A549 (cell line): ENCODE results near the gene ZNF821. TPM values are rescaled to one million over a fixed set of nuclear protein-coding genes. Genes with fewer than 3 reads are reported as not detected.

Source experiments
- ATAC-seq, 2 experiments: fragments of 200-7000 bp in 1 of 2; fragments of >200 bp in 1 of 2; cut with Nextera tagmentation in 1 of 2; cut with Tn5 transposase in 1 of 2; 3 replicates each; pipeline versions ENCODE4 v1.8.0 to v1.9.1; 2018 to 2020; ENCODE audit warnings: mild to moderate bottlenecking in 1 of 2, moderate library complexity in 1 of 2
- CTCF ChIA-PET: fragments of 300-600 bp; sonication (Branson Sonifier 250); formaldehyde crosslinking; extraction: SDS; loops from one replicate; lab custom pipeline; 2021; ENCODE audit warnings: antibody characterized with exemption, inconsistent platforms; lab: Yijun Ruan, JAX
- POLR2A ChIA-PET: fragments of 350-600 bp; formaldehyde crosslinking; extraction: SDS; loops from one replicate; lab custom pipeline; 2021; ENCODE audit warnings: antibody characterized with exemption, inconsistent platforms; lab: Yijun Ruan, JAX
- DNase-seq, 2 experiments: peaks; one replicate each; pipeline versions ENCODE4 v3.0.0 to v3.0.0-alpha.2; 2011 to 2016; ENCODE audit warnings: low read depth in 1 of 2, low spot score in 1 of 2
- FAIRE-seq: peaks from 2 replicates; lab custom pipeline; 2011; peaks lifted over from hg19 to GRCh38; lab: Jason Lieb, UNC
- H3K27ac ChIP-seq, 2 experiments: fragments of >200 bp; sonication (Bioruptor Twin); formaldehyde crosslinking; 3 replicates each; pipeline ENCODE4 v1.5.1; 2016 to 2017
- H3K4me1 ChIP-seq: fragments of >200 bp; sonication (Bioruptor Twin); formaldehyde crosslinking; 3 replicates; pipeline ENCODE4 v1.6.1; 2016
- H3K4me2 ChIP-seq: fragments of >200 bp; sonication (Bioruptor Twin); formaldehyde crosslinking; 3 replicates; pipeline ENCODE4 v1.6.1; 2016
- H3K4me3 ChIP-seq: fragments of >200 bp; sonication (Bioruptor Twin); formaldehyde crosslinking; 3 replicates; pipeline ENCODE4 v1.5.1; 2016
- H3K9me3 ChIP-seq: fragments of >200 bp; sonication (Bioruptor Twin); formaldehyde crosslinking; 3 replicates; pipeline ENCODE4 v1.6.1; 2016
- ATOH8 ChIP-seq: fragments of 250-450 bp; sonication (Bioruptor Pico); IDR thresholded peaks from 2 replicates; pipeline ENCODE4 v1.5.0; 2020; ENCODE audit warnings: low read depth, mild to moderate bottlenecking, moderate library complexity
- BCL3 ChIP-seq: fragments of >200 bp; sonication (Bioruptor Twin); formaldehyde crosslinking; IDR thresholded peaks from 3 replicates; pipeline ENCODE4 v1.6.1; 2016
- CBX2 ChIP-seq: fragments of 200-600 bp; sonication (generic); IDR thresholded peaks from 2 replicates; pipeline ENCODE4 v1.6.1; 2016; ENCODE audit warnings: low read depth, mild to moderate bottlenecking, borderline replicate concordance
- CEBPB ChIP-seq, 2 experiments: fragments of >200 bp in 1 of 2; sonication (Bioruptor Twin) in 1 of 2; formaldehyde crosslinking in 1 of 2; IDR thresholded peaks; 2 replicates each; pipeline ENCODE4 v1.6.1; 2012 to 2016
- CHD4 ChIP-seq: fragments of 200-600 bp; sonication (generic); IDR thresholded peaks from 2 replicates; pipeline ENCODE4 v1.6.1; 2016; ENCODE audit warnings: antibody characterized with exemption, mild to moderate bottlenecking, borderline replicate concordance
- E2F6 ChIP-seq: IDR thresholded peaks from 2 replicates; pipeline ENCODE4 v1.6.1; 2012; ENCODE audit warnings: low read depth, borderline replicate concordance
- EHF ChIP-seq: fragments of 250-450 bp; sonication (Bioruptor Pico); IDR thresholded peaks from 2 replicates; pipeline ENCODE4 v1.5.0; 2020; ENCODE audit warnings: mild to moderate bottlenecking
- EHMT2 ChIP-seq: fragments of 200-600 bp; sonication (generic); IDR thresholded peaks from 2 replicates; pipeline ENCODE4 v1.6.1; 2016; ENCODE audit warnings: antibody characterized with exemption, low read depth, mild to moderate bottlenecking, moderate library complexity
- ELK1 ChIP-seq: fragments of 150-350 bp; IDR thresholded peaks from 2 replicates; pipeline ENCODE4 v1.6.1; 2014; ENCODE audit warnings: low read depth, mild to moderate bottlenecking, low read length
- ESRRA ChIP-seq: fragments of 150-350 bp; IDR thresholded peaks from 2 replicates; pipeline ENCODE4 v1.6.1; 2014; ENCODE audit warnings: mild to moderate bottlenecking, low read length, borderline replicate concordance
- FOSL2 ChIP-seq, 2 experiments: fragments of 450-650 bp in 1 of 2; fragments of >200 bp in 1 of 2; sonication (Bioruptor Twin) in 1 of 2; formaldehyde crosslinking; IDR thresholded peaks; 2 replicates each; pipeline versions ENCODE4 v1.5.0 to v1.6.1; 2016 to 2020; ENCODE audit warnings: mild to moderate bottlenecking in 1 of 2, moderate library complexity in 1 of 2
- GATA3 ChIP-seq: IDR thresholded peaks from 2 replicates; pipeline ENCODE4 v1.6.1; 2012; ENCODE audit warnings: borderline replicate concordance
- HES2 ChIP-seq: fragments of >200 bp; sonication (Bioruptor Twin); formaldehyde crosslinking; IDR thresholded peaks from 2 replicates; pipeline ENCODE4 v1.6.1; 2016
- HEYL ChIP-seq: fragments of 250-450 bp; sonication (Bioruptor Pico); IDR thresholded peaks from 2 replicates; pipeline ENCODE4 v1.8.0; 2021; ENCODE audit warnings: mild to moderate bottlenecking, moderate library complexity
- JUNB ChIP-seq: fragments of >200 bp; sonication (Bioruptor Twin); formaldehyde crosslinking; IDR thresholded peaks from 2 replicates; pipeline ENCODE4 v1.6.1; 2016
- KDM5A ChIP-seq: fragments of 200-600 bp; sonication (generic); IDR thresholded peaks from 2 replicates; pipeline ENCODE4 v1.6.1; 2016; ENCODE audit warnings: antibody characterized with exemption, mild to moderate bottlenecking
- MAFK ChIP-seq: fragments of 450-650 bp; IDR thresholded peaks from 2 replicates; pipeline ENCODE4 v1.6.1; 2014; ENCODE audit not compliant: partially characterized antibody
- MAX ChIP-seq: IDR thresholded peaks from 2 replicates; pipeline ENCODE4 v1.6.1; 2012
- MYC ChIP-seq: IDR thresholded peaks from 2 replicates; pipeline ENCODE4 v1.6.1; 2012; ENCODE audit warnings: mild to moderate bottlenecking, inconsistent platforms, low read length, improper control_type of control experiment, borderline replicate concordance
- NFE2L2 ChIP-seq: fragments of 150-350 bp; conservative IDR thresholded peaks from 2 replicates; pipeline ENCODE4 v1.6.1; 2014; ENCODE audit warnings: low read length
- NR3C1 ChIP-seq: fragments of >200 bp; sonication (Bioruptor Twin); formaldehyde crosslinking; IDR thresholded peaks from 3 replicates; pipeline ENCODE4 v1.6.1; 2017
- PBX3 ChIP-seq: IDR thresholded peaks from 2 replicates; pipeline ENCODE4 v1.6.1; 2012
- POLR2A ChIP-seq: IDR thresholded peaks from 2 replicates; pipeline ENCODE4 v1.6.1; 2012; ENCODE audit warnings: mild to moderate bottlenecking, low read length
- POLR2AphosphoS2 ChIP-seq: conservative IDR thresholded peaks from 2 replicates; pipeline ENCODE4 v1.6.1; 2012; ENCODE audit warnings: low read length, improper control_type of control experiment, inconsistent platforms
- RAD21 ChIP-seq, 2 experiments: fragments of >200 bp in 1 of 2; sonication (Bioruptor Twin) in 1 of 2; formaldehyde crosslinking in 1 of 2; IDR thresholded peaks in 1 of 2; conservative IDR thresholded peaks in 1 of 2; 2 replicates in 1 of 2; 3 replicates in 1 of 2; pipeline ENCODE4 v1.6.1; 2012 to 2018; ENCODE audit warnings: inconsistent platforms in 1 of 2
- RARB ChIP-seq: fragments of 250-450 bp; sonication (Bioruptor Pico); IDR thresholded peaks from 2 replicates; pipeline ENCODE4 v1.8.0; 2021; ENCODE audit warnings: mild to moderate bottlenecking, moderate library complexity
- RCOR1 ChIP-seq: fragments of 150-350 bp; IDR thresholded peaks from 2 replicates; pipeline ENCODE4 v1.6.1; 2014; ENCODE audit warnings: antibody characterized with exemption, low read length, low read depth
- RFX5 ChIP-seq: fragments of 450-650 bp; IDR thresholded peaks from 2 replicates; pipeline ENCODE4 v1.7.1; 2014; ENCODE audit warnings: antibody characterized with exemption, mild to moderate bottlenecking, moderate library complexity
- RNF2 ChIP-seq: fragments of 200-600 bp; sonication (generic); IDR thresholded peaks from 2 replicates; pipeline ENCODE4 v1.6.1; 2016; ENCODE audit warnings: low read depth, mild to moderate bottlenecking, antibody characterized with exemption, moderate library complexity, borderline replicate concordance
- SREBF2 ChIP-seq: fragments of 450-650 bp; IDR thresholded peaks from 2 replicates; pipeline ENCODE4 v1.6.1; 2014; ENCODE audit warnings: mild to moderate bottlenecking, moderate library complexity
- TFCP2L1 ChIP-seq: fragments of 250-450 bp; sonication (Bioruptor Pico); IDR thresholded peaks from 2 replicates; pipeline ENCODE4 v1.5.0; 2021; ENCODE audit warnings: mild to moderate bottlenecking
- TP53 ChIP-seq: fragments of 250-450 bp; sonication (Bioruptor Pico); IDR thresholded peaks from 2 replicates; pipeline ENCODE4 v1.5.0; 2021; ENCODE audit warnings: mild to moderate bottlenecking, moderate library complexity
- USF2 ChIP-seq: fragments of 450-650 bp; IDR thresholded peaks from 2 replicates; pipeline ENCODE4 v1.6.1; 2014; ENCODE audit warnings: antibody characterized with exemption
- ZFP36 ChIP-seq: fragments of 450-650 bp; IDR thresholded peaks from 2 replicates; pipeline ENCODE4 v1.6.1; 2014; ENCODE audit warnings: borderline replicate concordance; ENCODE audit not compliant: partially characterized antibody
- ZNF302 ChIP-seq: fragments of 250-450 bp; sonication (Bioruptor Pico); IDR thresholded peaks from 2 replicates; pipeline ENCODE4 v1.9.0; 2021; ENCODE audit warnings: inconsistent platforms, mild to moderate bottlenecking, moderate library complexity
- WGBS: methylation state at CpG from one replicate; pipeline ENCODE4 v1.1.6; 2017; ENCODE audit errors: missing lambda C conversion rate; 5-methylcytosine and 5-hydroxymethylcytosine counted together
- polyA plus RNA-seq, 4 experiments: library from polyadenylated mRNA; depleted of rRNA in 3 of 4; stranded (reverse); fragments of >200 nt; fragmentation: RNase III in 1 of 4; extraction: RNeasy Plus Mini Kit Qiagen cat#74134 plus additional on column Dnase treatment in 1 of 4; gene quantifications; 2 replicates in 3 of 4; 3 replicates in 1 of 4; pipeline ENCODE4 v1.2.3, GENCODE V29; 2011 to 2017

ZNF821 gene
- polyA plus RNA-seq, 2 of the 4 experiments (the other 2 are of a cell fraction), result 3.8 to 4.5 TPM

- CTCF ChIA-PET, result interaction anchor here (1.2 kb wide), 1 partner anchor 116 kb away, joined by 3 read pairs; no protein-coding TSS in a partner anchor
- Histone ChIP-seq H3K9me3 (no peaks in the 10 kb centered on the region), H3K27ac (peak within 1 kb of the TSS; percentile 96 to 99), H3K4me2 (peak within 1 kb of the TSS; percentile 99), H3K4me1 (peaks cover 7% of the 10 kb centered on the region), H3K4me3 (peak within 1 kb of the TSS; percentile 99)
- WGBS, result under 1% methylated on average over 19 of the region's 62 CpGs
- FAIRE-seq (no peak), ATAC-seq (peak; percentile 97), DNase-seq (peak; percentile 94 to 97)
- POLR2A ChIA-PET, result interaction anchor here (1.0 to 1.5 kb wide), 2 partner anchors 37 to 49 kb away, joined by 4 to 5 read pairs; partner anchors contain the start of gene AP1G1
- TF ChIP-seq RAD21 (conservative IDR thresholded peaks at IDR 0.05 in 1 of 2, IDR thresholded peaks at IDR 0.05 in 1 of 2), result peak in 1 of 2 experiments; percentile 29; a peak in 1 of 5 replicates
- no peak for TF ChIP-seq NFE2L2
- no peak for TF ChIP-seq CHD4
- no peak for TF ChIP-seq JUNB
- peak; percentile 92 for TF ChIP-seq POLR2A
- no peak for TF ChIP-seq ZNF302 (CRISPR knock-in tag)
- peak; percentile 53 to 83; a peak in 2 of 4 replicates for TF ChIP-seq CEBPB (IDR thresholded peaks at IDR 0.05)
- TF ChIP-seq TFCP2L1, result no peak
- no peak for TF ChIP-seq SREBF2
- no peak for TF ChIP-seq GATA3
- TF ChIP-seq ZFP36, result no peak
- TF ChIP-seq RARB (CRISPR knock-in tag), result peak; percentile 31; the same call in 1 of the 2 replicates
- no peak for TF ChIP-seq EHF
- no peak for TF ChIP-seq EHMT2
- TF ChIP-seq KDM5A, result peak; percentile 75
- no peak for TF ChIP-seq HES2
- TF ChIP-seq E2F6, result no peak
- TF ChIP-seq MAFK, result no peak
- TF ChIP-seq BCL3, result peak; percentile 88
- 0 out of 2 replicates have a peak, but pooled peaks have one; percentile 55 for TF ChIP-seq MYC
- no peak for TF ChIP-seq NR3C1
- TF ChIP-seq USF2, result peak; percentile 76
- TF ChIP-seq TP53 (CRISPR knock-in tag), result no peak
- peak; percentile 67 for TF ChIP-seq MAX
- TF ChIP-seq CBX2, result no peak
- no peak for TF ChIP-seq HEYL (CRISPR knock-in tag)
- no peak for TF ChIP-seq ATOH8
- TF ChIP-seq RFX5, result no peak
- TF ChIP-seq ESRRA, result no peak
- no peak for TF ChIP-seq ELK1
- TF ChIP-seq RNF2, result no peak
- no peak for TF ChIP-seq RCOR1
- 0 out of 2 replicates have a peak, but pooled peaks have one; percentile 20 for TF ChIP-seq PBX3
- TF ChIP-seq FOSL2 (IDR thresholded peaks at IDR 0.05), result no peak
- peak; percentile 43; the same call in 1 of the 2 replicates for TF ChIP-seq FOSL2 (CRISPR knock-in tag; IDR thresholded peaks at IDR 0.05)
- TF ChIP-seq POLR2AphosphoS2, result no peak
Observed at GRCh38 chr16:71845639-71846430, 38.1 kb downstream of the ZNF821 start, which contains the start of gene ATXN1L. Gene ATXN1L, plus strand, starts transcription at chr16:71845976. Its CDS starts 3,765 bp downstream, at chr16:71849741.
